Natural killer cell treated with Interleukin-12 subunit alpha and Interleukin-12 subunit beta and Interleukin-15 and Interleukin-18, amount 100 ng/mL, for 72 hours (primary cell): ENCODE data around the gene SMCHD1. TPM values are rescaled to one million over a fixed set of nuclear protein-coding genes. Genes with fewer than 3 reads are reported as not detected.
"Not testable (repeated sequence)": the region's sequence is repeated elsewhere in the genome, so short reads cannot be mapped to it uniquely, and the experiment has no call there.

Experiments used
- ATAC-seq, 2 donors: fragments of 150-1000 bp; cut with Tn5 transposase in 1 of 2; sonication (Bioruptor Pico), chemical (Tn5 transposase) in 1 of 2; 2 replicates each; pipeline ENCODE4 v1.10.0; 2021
- DNase-seq: peaks from one replicate; pipeline ENCODE4 v3.0.0; 2022; ENCODE audit warnings: low spot score
- H3K27ac Mint-ChIP-seq, 2 donors: 1 replicate in 1 of 2; 2 replicates in 1 of 2; pipeline ENCODE4 v1.8.0; 2022; ENCODE audit warnings: mixed read lengths in 2 of 2, mild to moderate bottlenecking in 1 of 2, moderate library complexity in 1 of 2
- H3K27me3 Mint-ChIP-seq, 2 donors: 1 replicate in 1 of 2; 2 replicates in 1 of 2; pipeline ENCODE4 v1.8.0; 2022; ENCODE audit warnings: mixed read lengths in 2 of 2
- H3K36me3 Mint-ChIP-seq: one replicate; pipeline ENCODE4 v1.8.0; 2022; ENCODE audit warnings: mixed read lengths
- H3K4me1 Mint-ChIP-seq, 2 donors: 1 replicate in 1 of 2; 2 replicates in 1 of 2; pipeline ENCODE4 v1.8.0; 2022; ENCODE audit warnings: low read depth in 2 of 2, mixed read lengths in 2 of 2, mild to moderate bottlenecking in 1 of 2
- H3K4me3 Mint-ChIP-seq: one replicate; pipeline ENCODE4 v1.8.0; 2022; ENCODE audit warnings: mixed read lengths
- H3K9me3 Mint-ChIP-seq: 2 replicates; pipeline ENCODE4 v1.8.0; 2022; ENCODE audit warnings: mixed read lengths
- total RNA-seq, 2 donors: library from RNA; stranded (reverse); gene quantifications; one replicate each; pipeline ENCODE4 v1.2.3, GENCODE V29; 2022

Gene SMCHD1
- total RNA-seq, 2 donors from 2014 or later: 88.0 to 141 TPM

GRCh38 chr18:2823202-2823601 lies 167.7 kb downstream of the SMCHD1 start:
- ATAC-seq (no peak), DNase-seq (no peak)
- H3K27me3 Mint-ChIP-seq: no peaks in the 10 kb centered on the region
- no peaks in the 10 kb centered on the region for H3K9me3 Mint-ChIP-seq
- no peaks in the 10 kb centered on the region for H3K36me3 Mint-ChIP-seq
- H3K4me3 Mint-ChIP-seq: no peak overlapping the region
- H3K4me1 Mint-ChIP-seq: no peaks in the 10 kb centered on the region
- no peak overlapping the region for H3K27ac Mint-ChIP-seq

GRCh38 chr18:2823966-2824365 lies 168.4 kb downstream of the SMCHD1 start:
- ATAC-seq: no peak
- Mint-ChIP-seq H3K4me1 (no peaks in the 10 kb centered on the region), H3K27ac (no peak overlapping the region), H3K27me3 (no peaks in the 10 kb centered on the region), H3K4me3 (no peak overlapping the region), H3K9me3 (no peaks in the 10 kb centered on the region), H3K36me3 (no peaks in the 10 kb centered on the region)
- no peak for DNase-seq

GRCh38 chr18:2824865-2825264 lies 169.3 kb downstream of the SMCHD1 start:
- H3K4me1 Mint-ChIP-seq: no peaks in the 10 kb centered on the region

GRCh38 chr18:2825613-2826175 lies 170.2 kb downstream of the SMCHD1 start:
- H3K4me1 Mint-ChIP-seq: no peaks in the 10 kb centered on the region
- H3K4me3 Mint-ChIP-seq: no peak overlapping the region
- no peaks in the 10 kb centered on the region for H3K9me3 Mint-ChIP-seq
- H3K27ac Mint-ChIP-seq: no peak overlapping the region
- no peak for ATAC-seq
- H3K27me3 Mint-ChIP-seq: peaks cover 0 to under 1% of the 10 kb centered on the region in 2 donors
- H3K36me3 Mint-ChIP-seq: no peaks in the 10 kb centered on the region
- DNase-seq: no peak

More at GRCh38 chr18:2824865-2825264, 169.3 kb downstream of the SMCHD1 start:
- DNase-seq: no peak
- H3K4me3 Mint-ChIP-seq: no peak overlapping the region
- no peaks in the 10 kb centered on the region for H3K27me3 Mint-ChIP-seq
- H3K9me3 Mint-ChIP-seq: no peaks in the 10 kb centered on the region
- no peak for ATAC-seq
- no peaks in the 10 kb centered on the region for H3K36me3 Mint-ChIP-seq
- no peak overlapping the region for H3K27ac Mint-ChIP-seq

- Mint-ChIP-seq H3K9me3 (no peaks in the 10 kb centered on the region), H3K36me3 (no peaks in the 10 kb centered on the region), H3K27ac (no peak overlapping the region), H3K4me3 (no peak overlapping the region), H3K4me1 (no peaks in the 10 kb centered on the region), H3K27me3 (peaks cover 5 to 9% of the 10 kb centered on the region in 2 donors)
- ATAC-seq (no peak), DNase-seq (no peak)
These were observed 171.1 kb downstream of the SMCHD1 start for GRCh38 chr18:2826581-2826980.

GRCh38 chr18:2827061-2827460 lies 171.5 kb downstream of the SMCHD1 start:
- ATAC-seq: no peak
- peaks cover 5 to 9% of the 10 kb centered on the region in 2 donors for H3K27me3 Mint-ChIP-seq
- no peaks in the 10 kb centered on the region for H3K9me3 Mint-ChIP-seq
- H3K27ac Mint-ChIP-seq: no peak overlapping the region
- no peak overlapping the region for H3K4me3 Mint-ChIP-seq
- DNase-seq: no peak
- H3K36me3 Mint-ChIP-seq: no peaks in the 10 kb centered on the region
- no peaks in the 10 kb centered on the region for H3K4me1 Mint-ChIP-seq

GRCh38 chr18:2836118-2836517 lies 180.6 kb downstream of the SMCHD1 start:
- H3K4me1 Mint-ChIP-seq, H3K27me3 Mint-ChIP-seq, H3K27ac Mint-ChIP-seq, H3K36me3 Mint-ChIP-seq, DNase-seq, H3K4me3 Mint-ChIP-seq, H3K9me3 Mint-ChIP-seq, ATAC-seq: not testable (repeated sequence)

- H3K36me3 Mint-ChIP-seq, H3K9me3 Mint-ChIP-seq, DNase-seq, H3K27ac Mint-ChIP-seq, H3K4me3 Mint-ChIP-seq, ATAC-seq, H3K27me3 Mint-ChIP-seq, H3K4me1 Mint-ChIP-seq: not testable (repeated sequence)
These were observed 181.8 kb downstream of the SMCHD1 start for GRCh38 chr18:2837290-2837689.

- H3K9me3 Mint-ChIP-seq: no peaks in the 10 kb centered on the region
These were observed 183.7 kb downstream of the SMCHD1 start for GRCh38 chr18:2839202-2839601.

GRCh38 chr18:2840521-2840920 lies 185.0 kb downstream of the SMCHD1 start:
- Mint-ChIP-seq H3K9me3 (no peaks in the 10 kb centered on the region), H3K27ac (no peak overlapping the region), H3K4me3 (no peak overlapping the region), H3K27me3 (peaks cover 8 to 9% of the 10 kb centered on the region in 2 donors), H3K36me3 (peaks cover 6% of the 10 kb centered on the region), H3K4me1 (peaks cover 4% of the 10 kb centered on the region in 2 donors)
- ATAC-seq (no peak), DNase-seq (no peak)

More at GRCh38 chr18:2839202-2839601, 183.7 kb downstream of the SMCHD1 start:
- Mint-ChIP-seq H3K4me1 (no peaks in the 10 kb centered on the region), H3K4me3 (no peak overlapping the region), H3K27ac (no peak overlapping the region), H3K27me3 (peaks cover 0 to 4% of the 10 kb centered on the region in 2 donors), H3K36me3 (peaks cover 6% of the 10 kb centered on the region)
- DNase-seq: no peak
- ATAC-seq: no peak

- H3K4me1 Mint-ChIP-seq: peaks cover 17 to 18% of the 10 kb centered on the region in 2 donors
- H3K27ac Mint-ChIP-seq: no peak overlapping the region
- no peaks in the 10 kb centered on the region for H3K9me3 Mint-ChIP-seq
- H3K36me3 Mint-ChIP-seq: no peaks in the 10 kb centered on the region
- no peak overlapping the region for H3K4me3 Mint-ChIP-seq
- DNase-seq: no peak
- H3K27me3 Mint-ChIP-seq: peaks cover 17 to 23% of the 10 kb centered on the region in 2 donors
- ATAC-seq: no peak
These were observed 187.6 kb downstream of the SMCHD1 start for GRCh38 chr18:2843146-2843545.

- H3K4me3 Mint-ChIP-seq: no peak overlapping the region
- H3K27me3 Mint-ChIP-seq: peaks cover 28 to 36% of the 10 kb centered on the region in 2 donors
- no peak overlapping the region for H3K27ac Mint-ChIP-seq
- H3K9me3 Mint-ChIP-seq: no peaks in the 10 kb centered on the region
- H3K4me1 Mint-ChIP-seq: peaks cover 19 to 25% of the 10 kb centered on the region in 2 donors
- DNase-seq: no peak
- H3K36me3 Mint-ChIP-seq: no peaks in the 10 kb centered on the region
- ATAC-seq: no peak
These were observed 189.6 kb downstream of the SMCHD1 start for GRCh38 chr18:2845172-2845571.

- Mint-ChIP-seq H3K36me3 (no peaks in the 10 kb centered on the region), H3K27me3 (peaks cover 30 to 50% of the 10 kb centered on the region in 2 donors), H3K27ac (peak within 1 kb of the TSS in 1 of 2 donors; percentile 2), H3K9me3 (no peaks in the 10 kb centered on the region), H3K4me1 (peaks cover 19 to 32% of the 10 kb centered on the region in 2 donors), H3K4me3 (peak within 1 kb of the TSS; percentile 86)
- ATAC-seq (peak; percentile 59 to 63), DNase-seq (no peak)
These were observed 191.2 kb downstream of the SMCHD1 start, which contains the start of gene EMILIN2 for GRCh38 chr18:2846636-2847316. Gene EMILIN2 (plus strand): TSS chr18:2847006. CDS start chr18:2847189, 183 bp downstream.
